IMR-90 (cell line): ENCODE data around the gene TIRAP. TPM values are rescaled to one million over a fixed set of nuclear protein-coding genes. Genes with fewer than 3 reads are reported as not detected.
A peak's percentile ranks its signal among the peaks of the same experiment; 100 is the strongest.

Source experiments
- ATAC-seq: fragments of 200-7000 bp; cut with Tn5 transposase; 2 replicates; pipeline ENCODE4 v1.9.1; 2020; ENCODE audit warnings: low read depth, mild to moderate bottlenecking, moderate library complexity
- BruUV-seq: library from RNA; stranded (reverse); fragments of 400-500 nt; replicated peaks from 2 replicates; lab custom pipeline; 2021; lab: Mats Ljungman, UMichigan
- CTCF ChIA-PET: fragments of 300-600 bp; formaldehyde crosslinking; extraction: SDS; loops from one replicate; lab custom pipeline; 2021; ENCODE audit warnings: antibody characterized with exemption; lab: Yijun Ruan, JAX
- POLR2A ChIA-PET: fragments of 300-600 bp; sonication (Branson Sonifier 250); formaldehyde crosslinking; loops from one replicate; lab custom pipeline; 2022; ENCODE audit warnings: antibody characterized with exemption; ENCODE audit not compliant: unreplicated experiment; lab: Charles Lee
- DNase-seq: peaks from one replicate; pipeline ENCODE4 v3.0.0; 2013
- H2AFZ ChIP-seq: replicated peaks from 2 replicates; pipeline ENCODE3; 2013; ENCODE audit warnings: low read length, mild to moderate bottlenecking; ENCODE audit not compliant: poor library complexity
- H2AK5ac ChIP-seq: 2 replicates; pipeline ENCODE4 v1.6.1; 2013; ENCODE audit warnings: low read depth, low read length, inconsistent platforms
- H2AK9ac ChIP-seq: replicated peaks from 2 replicates; pipeline ENCODE3; 2013; ENCODE audit warnings: mild to moderate bottlenecking, low read depth, low read length, moderate library complexity; ENCODE audit not compliant: poor library complexity
- H2BK120ac ChIP-seq: 2 replicates; pipeline ENCODE4 v1.6.1; 2013; ENCODE audit warnings: low read depth, low read length, inconsistent platforms
- H2BK15ac ChIP-seq: 3 replicates; pipeline ENCODE4 v1.6.1; 2013; ENCODE audit warnings: low read depth, low read length, inconsistent platforms
- H2BK20ac ChIP-seq: 2 replicates; pipeline ENCODE4 v1.6.1; 2013; ENCODE audit warnings: low read depth, mild to moderate bottlenecking, inconsistent platforms, low read length, moderate library complexity
- H2BK5ac ChIP-seq: 2 replicates; pipeline ENCODE4 v1.6.1; 2013; ENCODE audit warnings: mild to moderate bottlenecking, low read depth, low read length, inconsistent platforms; ENCODE audit not compliant: poor library complexity, severe bottlenecking
- H3K14ac ChIP-seq: replicated peaks from 2 replicates; pipeline ENCODE4 v1.6.1; 2013; ENCODE audit warnings: low read depth, low read length, inconsistent platforms
- H3K18ac ChIP-seq: 2 replicates; pipeline ENCODE4 v1.6.1; 2013; ENCODE audit warnings: low read depth, low read length, control low read depth
- H3K23ac ChIP-seq: 2 replicates; pipeline ENCODE4 v1.6.1; 2013; ENCODE audit warnings: low read depth, low read length, inconsistent platforms
- H3K27ac ChIP-seq: 2 replicates; pipeline ENCODE4 v1.5.1; 2013; ENCODE audit warnings: mild to moderate bottlenecking, control low read depth, low read length; ENCODE audit not compliant: insufficient read depth
- H3K27me3 ChIP-seq: 2 replicates; pipeline ENCODE4 v1.6.1; 2013; ENCODE audit warnings: low read length; ENCODE audit not compliant: control insufficient read depth, insufficient read depth
- H3K36me3 ChIP-seq: 2 replicates; pipeline ENCODE4 v1.6.1; 2013; ENCODE audit warnings: low read length, mixed read lengths; ENCODE audit not compliant: control insufficient read depth, insufficient read depth
- H3K4ac ChIP-seq: 2 replicates; pipeline ENCODE4 v1.6.1; 2013; ENCODE audit warnings: low read depth, low read length, inconsistent platforms
- H3K4me1 ChIP-seq: 2 replicates; pipeline ENCODE4 v1.6.1; 2013; ENCODE audit warnings: low read length, mixed read lengths; ENCODE audit not compliant: control insufficient read depth, insufficient read depth
- H3K4me2 ChIP-seq: 2 replicates; pipeline ENCODE4 v1.6.1; 2013; ENCODE audit warnings: low read depth, mild to moderate bottlenecking, control low read depth, low read length, moderate library complexity
- H3K4me3 ChIP-seq: 2 replicates; pipeline ENCODE4 v1.5.1; 2013; ENCODE audit warnings: low read depth, mild to moderate bottlenecking, control low read depth, low read length, moderate library complexity; ENCODE audit not compliant: insufficient read depth
- H3K56ac ChIP-seq: 2 replicates; pipeline ENCODE4 v1.6.1; 2013; ENCODE audit warnings: low read length, inconsistent platforms; ENCODE audit not compliant: insufficient read depth; ENCODE audit errors: extremely low read depth
- H3K79me1 ChIP-seq, 2 experiments: 2 replicates each; pipeline ENCODE4 v1.6.1; 2013; ENCODE audit warnings: low read length in 2 of 2, inconsistent platforms in 1 of 2, low read depth in 1 of 2
- H3K9ac ChIP-seq: 2 replicates; pipeline ENCODE4 v1.6.1; 2013; ENCODE audit warnings: low read depth, low read length, control low read depth
- H3K9me1 ChIP-seq: 2 replicates; pipeline ENCODE4 v1.6.1; 2013; ENCODE audit warnings: low read length, inconsistent platforms; ENCODE audit not compliant: insufficient read depth
- H3K9me3 ChIP-seq: 2 replicates; pipeline ENCODE4 v1.6.1; 2013; ENCODE audit warnings: low read length; ENCODE audit not compliant: control insufficient read depth, insufficient read depth
- H4K20me1 ChIP-seq: 2 replicates; pipeline ENCODE4 v1.6.1; 2013; ENCODE audit warnings: low read length, inconsistent platforms; ENCODE audit not compliant: insufficient read depth
- H4K5ac ChIP-seq: 2 replicates; pipeline ENCODE4 v1.6.1; 2013; ENCODE audit warnings: mild to moderate bottlenecking, low read depth, low read length, control low read depth
- H4K8ac ChIP-seq, 2 experiments: 2 replicates each; pipeline ENCODE4 v1.6.1; 2013; ENCODE audit warnings: low read depth in 2 of 2, low read length in 2 of 2, control low read depth in 1 of 2, inconsistent platforms in 1 of 2
- H4K91ac ChIP-seq: 2 replicates; pipeline ENCODE4 v1.6.1; 2013; ENCODE audit warnings: low read depth, low read length, inconsistent platforms; ENCODE audit not compliant: insufficient read depth
- CEBPB ChIP-seq: IDR thresholded peaks from 2 replicates; pipeline ENCODE4 v1.6.1; 2012; ENCODE audit warnings: low read depth, low read length, improper control_type of control experiment
- CHD1 ChIP-seq: IDR thresholded peaks from 2 replicates; pipeline ENCODE4 v1.6.1; 2012; ENCODE audit warnings: low read depth, low read length, improper control_type of control experiment
- CTCF ChIP-seq: conservative IDR thresholded peaks from 2 replicates; pipeline ENCODE4 v1.5.1; 2012; ENCODE audit warnings: mild to moderate bottlenecking, low read depth, low read length, improper control_type of control experiment
- MAFK ChIP-seq: IDR thresholded peaks from 2 replicates; pipeline ENCODE4 v1.6.1; 2012; ENCODE audit warnings: low read depth, low read length, improper control_type of control experiment
- MXI1 ChIP-seq: IDR thresholded peaks from 2 replicates; pipeline ENCODE4 v1.6.1; 2012; ENCODE audit warnings: low read depth, mild to moderate bottlenecking, low read length, moderate library complexity, borderline replicate concordance
- NFE2L2 ChIP-seq: fragments of 150-350 bp; IDR thresholded peaks from 2 replicates; pipeline ENCODE4 v1.6.1; 2016; ENCODE audit warnings: low read depth, mild to moderate bottlenecking, low read length
- RAD21 ChIP-seq: IDR thresholded peaks from 2 replicates; pipeline ENCODE4 v1.6.1; 2012; ENCODE audit warnings: low read length, improper control_type of control experiment
- SMC3 ChIP-seq: fragments of 150-350 bp; IDR thresholded peaks from 2 replicates; pipeline ENCODE4 v1.6.1; 2016; ENCODE audit warnings: low read depth, mild to moderate bottlenecking, antibody characterized with exemption, low read length, moderate library complexity
- WGBS, 2 experiments: methylation state at CpG; one replicate each; pipeline versions ENCODE4 v1.1.5 to v1.1.7; 2013; ENCODE audit warnings: missing lambda C conversion rate in 2 of 2; ENCODE audit not compliant: insufficient read length in 1 of 2; ENCODE audit errors: extremely low coverage in 2 of 2; 5-methylcytosine and 5-hydroxymethylcytosine counted together
- dilution Hi-C: fragments of 300-500 bp; cut with HindIII; formaldehyde crosslinking; loops from one replicate; pipeline ENCODE4 v1.14.3; 2018; ENCODE audit warnings: low sequenced_read_pairs; ENCODE audit not compliant: unreplicated experiment
- in situ Hi-C: fragments of 300-500 bp; cut with MboI; formaldehyde crosslinking; loops from 3 replicates; pipeline ENCODE4 v1.14.3; 2019; ENCODE audit warnings: low sequenced_read_pairs, inconsistent platforms, mixed read lengths
- intact Hi-C: fragments of 100-400 bp; cut with micrococcal nuclease; formaldehyde crosslinking; loops from 2 replicates; pipeline ENCODE4 v1.10.0; 2022
- polyA plus RNA-seq, 3 experiments: library from polyadenylated mRNA; depleted of rRNA; stranded (reverse); fragments of >200 nt; gene quantifications; 2 replicates each; pipeline ENCODE4 v1.2.3, GENCODE V29; 2012; ENCODE audit warnings: low replicate concordance in 1 of 3
- total RNA-seq: library from RNA; depleted of rRNA; stranded (reverse); fragments of >200 nt; gene quantifications from 2 replicates; pipeline ENCODE4 v1.2.3, GENCODE V29; 2012
- TF ChIP-seq, protein P1 (sequence below): fragments of 150-350 bp; IDR thresholded peaks from 2 replicates; pipeline ENCODE4 v1.6.1; 2017; ENCODE audit warnings: mild to moderate bottlenecking, antibody characterized with exemption, low read length, low read depth

Gene TIRAP
- total and polyA plus RNA-seq, 2 of the 4 experiments (the other 2 are of a cell fraction), result 3.0 to 7.4 TPM

- TF ChIP-seq CTCF, result peak; percentile 56
- peak; percentile 57 for TF ChIP-seq RAD21
- no peak for TF ChIP-seq NFE2L2
- no peak for TF ChIP-seq MAFK
- TF ChIP-seq, protein P1, sequence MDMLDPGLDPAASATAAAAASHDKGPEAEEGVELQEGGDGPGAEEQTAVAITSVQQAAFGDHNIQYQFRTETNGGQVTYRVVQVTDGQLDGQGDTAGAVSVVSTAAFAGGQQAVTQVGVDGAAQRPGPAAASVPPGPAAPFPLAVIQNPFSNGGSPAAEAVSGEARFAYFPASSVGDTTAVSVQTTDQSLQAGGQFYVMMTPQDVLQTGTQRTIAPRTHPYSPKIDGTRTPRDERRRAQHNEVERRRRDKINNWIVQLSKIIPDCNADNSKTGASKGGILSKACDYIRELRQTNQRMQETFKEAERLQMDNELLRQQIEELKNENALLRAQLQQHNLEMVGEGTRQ, result no peak
- TF ChIP-seq SMC3, result peak; percentile 46
- TF ChIP-seq MXI1, result no peak
- no peak for TF ChIP-seq CEBPB
- TF ChIP-seq CHD1, result no peak
- Histone ChIP-seq H2BK120ac (no peak overlapping the region), H4K20me1 (peaks cover 3% of the 10 kb centered on the region; the same call in 1 of the 2 replicates), H3K27ac (no peak overlapping the region), H3K36me3 (0 out of 2 replicates have a peak, but pooled peaks cover 2% of the 10 kb centered on the region), H3K27me3 (no peaks in the 10 kb centered on the region), H3K9me1 (no peaks in the 10 kb centered on the region), H2AFZ (no peak overlapping the region), H2AK9ac (no peak overlapping the region), H2AK5ac (no peak overlapping the region), H4K91ac (no peak overlapping the region), H4K5ac (no peak overlapping the region), H3K14ac (no peak overlapping the region), H3K23ac (no peak overlapping the region), H3K4me3 (no peak overlapping the region), H2BK5ac (no peak overlapping the region), H3K56ac (no peak overlapping the region), H3K79me1 (peaks cover 13 to 21% of the 10 kb centered on the region in 2 experiments), H4K8ac (no peak overlapping the region), H3K18ac (no peak overlapping the region), H3K9ac (no peak overlapping the region), H3K4me2 (no peak overlapping the region), H3K4ac (no peak overlapping the region), H3K9me3 (no peaks in the 10 kb centered on the region), H2BK15ac (no peak overlapping the region), H3K4me1 (peaks cover 5% of the 10 kb centered on the region; the same call in 1 of the 2 replicates), H2BK20ac (no peak overlapping the region)
- DNase-seq (peak; percentile 58), ATAC-seq (no peak)
- dilution Hi-C loops, result no loop called here
- in situ Hi-C loops, result loop anchor here (10.0 to 25.0 kb wide), 4 partner anchors 297 to 1030 kb away; no protein-coding TSS in a partner anchor
- intact Hi-C loops, result loop anchor here (10.0 kb wide), 1 partner anchor 1727 kb away; no protein-coding TSS in a partner anchor
- BruUV-seq, result no TSS peak
- ChIA-PET POLR2A (no interaction called here), CTCF (interaction anchor here (0.7 kb wide), 1 partner anchor 177 kb away, joined by 4 read pairs; no protein-coding TSS in a partner anchor)
- no CpG with 5 or more reads among the region's 5 CpGs for WGBS, 2 experiments
Measured at GRCh38 chr11:126307706-126308105, 24.8 kb downstream of the TIRAP start.
